Osteocyte (in vitro differentiated cells): ENCODE data around the gene RABGAP1L. TPM values are rescaled to one million over a fixed set of nuclear protein-coding genes. Genes with fewer than 3 reads are reported as not detected.

Experiments used
- DNase-seq: peaks from one replicate; pipeline ENCODE4 v3.0.0; 2021; ENCODE audit warnings: mixed read lengths; ENCODE audit not compliant: unreplicated experiment; ENCODE audit errors: extremely low spot score
- H3K27ac Mint-ChIP-seq: one replicate; pipeline ENCODE4 v1.8.0; 2021; ENCODE audit warnings: mild to moderate bottlenecking, mixed read lengths; ENCODE audit not compliant: unreplicated experiment
- H3K27me3 Mint-ChIP-seq: one replicate; pipeline ENCODE4 v1.8.0; 2021; ENCODE audit warnings: mixed read lengths; ENCODE audit not compliant: unreplicated experiment
- H3K36me3 Mint-ChIP-seq: one replicate; pipeline ENCODE4 v1.8.0; 2021; ENCODE audit warnings: mixed read lengths; ENCODE audit not compliant: unreplicated experiment
- H3K4me1 Mint-ChIP-seq: one replicate; pipeline ENCODE4 v1.8.0; 2021; ENCODE audit warnings: mixed read lengths; ENCODE audit not compliant: unreplicated experiment
- H3K4me3 Mint-ChIP-seq: one replicate; pipeline ENCODE4 v1.8.0; 2021; ENCODE audit warnings: mild to moderate bottlenecking, moderate library complexity, mixed read lengths; ENCODE audit not compliant: unreplicated experiment
- H3K9me3 Mint-ChIP-seq: one replicate; pipeline ENCODE4 v1.8.0; 2021; ENCODE audit warnings: mixed read lengths; ENCODE audit not compliant: unreplicated experiment
- CTCF ChIP-seq: fragments of 200-600 bp; sonication (generic); IDR thresholded peaks from 2 replicates; pipeline ENCODE4 v1.5.0; 2021; ENCODE audit warnings: antibody characterized with exemption, mild to moderate bottlenecking, moderate library complexity
- total RNA-seq: library from RNA; stranded (reverse); gene quantifications from 2 replicates; pipeline ENCODE4 v1.2.1, GENCODE V29; 2021

Gene RABGAP1L
- total RNA-seq, 1 donor from 2014 or later: 29.3 TPM

- H3K36me3 Mint-ChIP-seq: no peaks in the 10 kb centered on the region
- H3K9me3 Mint-ChIP-seq: no peaks in the 10 kb centered on the region
Measured at GRCh38 chr1:174786358-174786757, 627.0 kb downstream of the RABGAP1L start.

GRCh38 chr1:174786760-174787159, 627.4 kb downstream of the RABGAP1L start:
- Mint-ChIP-seq H3K4me1 (peaks cover 18% of the 10 kb centered on the region), H3K4me3 (no peak overlapping the region), H3K27me3 (no peaks in the 10 kb centered on the region), H3K36me3 (no peaks in the 10 kb centered on the region), H3K27ac (no peak overlapping the region), H3K9me3 (no peaks in the 10 kb centered on the region)
- no peak for TF ChIP-seq CTCF
- DNase-seq: no peak

More at GRCh38 chr1:174786358-174786757, 627.0 kb downstream of the RABGAP1L start:
- H3K27ac Mint-ChIP-seq: no peak overlapping the region
- TF ChIP-seq CTCF: no peak
- no peak for DNase-seq
- H3K27me3 Mint-ChIP-seq: no peaks in the 10 kb centered on the region
- H3K4me3 Mint-ChIP-seq: no peak overlapping the region
- peaks cover 18% of the 10 kb centered on the region for H3K4me1 Mint-ChIP-seq

- no peak for DNase-seq
- H3K27ac Mint-ChIP-seq: peak overlapping the region; percentile 87
Measured at GRCh38 chr1:174788981-174789380, 629.7 kb downstream of the RABGAP1L start.

GRCh38 chr1:174789399-174789798, 630.1 kb downstream of the RABGAP1L start:
- no peaks in the 10 kb centered on the region for H3K27me3 Mint-ChIP-seq
- H3K27ac Mint-ChIP-seq: peak overlapping the region; percentile 87
- H3K36me3 Mint-ChIP-seq: no peaks in the 10 kb centered on the region
- H3K9me3 Mint-ChIP-seq: no peaks in the 10 kb centered on the region
- DNase-seq: no peak
- H3K4me1 Mint-ChIP-seq: peaks cover 22% of the 10 kb centered on the region
- TF ChIP-seq CTCF: no peak
- H3K4me3 Mint-ChIP-seq: no peak overlapping the region

More at GRCh38 chr1:174788981-174789380, 629.7 kb downstream of the RABGAP1L start:
- Mint-ChIP-seq H3K27me3 (no peaks in the 10 kb centered on the region), H3K9me3 (no peaks in the 10 kb centered on the region), H3K4me3 (no peak overlapping the region), H3K36me3 (no peaks in the 10 kb centered on the region), H3K4me1 (peaks cover 22% of the 10 kb centered on the region)
- TF ChIP-seq CTCF: no peak

GRCh38 chr1:174791863-174792262, 632.5 kb downstream of the RABGAP1L start:
- Mint-ChIP-seq H3K4me3 (no peak overlapping the region), H3K9me3 (no peaks in the 10 kb centered on the region), H3K27ac (no peak overlapping the region), H3K36me3 (no peaks in the 10 kb centered on the region), H3K27me3 (no peaks in the 10 kb centered on the region), H3K4me1 (peaks cover 27% of the 10 kb centered on the region)
- no peak for TF ChIP-seq CTCF
- DNase-seq: no peak
